ENCODE measurements around the gene PDE4D.
A peak's percentile ranks its signal among the peaks of the same experiment; 100 is the strongest.

PDE4D gene

GRCh38 chr5:59741599-59741998 is 151.9 kb downstream of the PDE4D start:
- DNase-seq (ENCODE audit: low spot score): no peak

GRCh38 chr5:59738024-59738423 is 155.5 kb downstream of the PDE4D start:
- DNase-seq (ENCODE audit: low spot score): no peak

DNA sequence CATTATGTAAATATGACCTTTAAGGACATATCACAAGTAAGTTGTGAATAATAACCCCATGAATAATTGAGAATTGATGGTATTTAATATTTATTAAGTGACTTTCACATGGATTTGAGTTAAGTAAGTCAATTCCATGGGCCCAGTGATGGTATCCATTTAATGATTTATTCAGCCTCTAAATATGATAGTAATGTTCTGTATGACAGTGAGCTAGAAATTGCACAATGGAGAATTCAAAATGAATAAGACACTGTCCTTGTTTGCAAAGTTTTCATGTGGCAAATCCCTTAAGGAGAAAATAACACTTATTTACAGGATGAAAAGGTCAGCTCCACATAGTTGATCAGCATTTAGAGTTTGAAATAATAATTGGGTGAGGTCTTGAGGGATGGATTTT is 160.7 kb downstream of the PDE4D start:
- DNase-seq (ENCODE audit: low spot score): no peak

DNA sequence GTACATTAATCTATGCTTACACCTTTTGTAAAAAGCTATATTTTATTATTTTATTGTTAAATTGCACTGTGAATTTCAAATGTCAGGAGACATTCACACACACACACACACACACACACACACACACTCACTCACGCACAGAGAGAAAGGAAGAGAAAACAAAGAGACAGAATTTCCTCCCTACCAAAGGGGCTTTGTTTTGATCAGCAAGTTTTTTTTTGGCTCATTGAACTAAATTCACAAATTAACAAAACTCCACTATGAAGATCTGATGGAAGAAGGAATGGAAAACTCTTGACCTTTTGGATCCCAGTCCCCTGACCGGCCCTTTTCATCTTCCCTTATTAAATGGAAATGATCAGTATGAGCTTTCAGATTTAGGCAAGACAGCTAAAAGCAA is 161.2 kb downstream of the PDE4D start:
- no peak for DNase-seq (ENCODE audit: low spot score)

- no peak for DNase-seq (ENCODE audit: low spot score)
Measured at GRCh38 chr5:59731809-59732208, 161.7 kb downstream of the PDE4D start.

- DNase-seq (ENCODE audit: low spot score): no peak
Measured at GRCh38 chr5:59729820-59730219, 163.7 kb downstream of the PDE4D start.

GRCh38 chr5:59729357-59729756 is 164.2 kb downstream of the PDE4D start:
- no peak for DNase-seq (ENCODE audit: low spot score)

- DNase-seq (ENCODE audit: low spot score): no peak
Measured at GRCh38 chr5:59728356-59728755, 165.2 kb downstream of the PDE4D start.

GRCh38 chr5:59727186-59727585 is 166.3 kb downstream of the PDE4D start:
- no peak for DNase-seq (ENCODE audit: low spot score)

DNA sequence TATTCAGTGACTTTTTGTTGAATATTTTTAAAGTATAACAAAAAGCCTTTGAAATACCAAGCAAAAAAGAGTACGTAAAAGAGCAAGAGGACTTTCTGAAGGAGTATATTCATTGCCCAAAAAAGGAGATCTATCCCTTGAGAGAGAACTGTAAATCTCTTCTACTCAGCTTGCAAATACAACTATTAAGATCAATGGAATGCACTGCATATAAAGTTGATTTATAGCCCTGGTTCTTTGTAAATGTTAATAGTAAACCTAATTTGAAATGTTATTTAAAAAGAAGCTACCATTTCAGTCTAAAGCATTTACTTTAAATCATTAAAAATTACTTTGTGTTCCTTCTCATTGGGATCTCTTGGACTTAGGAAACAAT is 168.1 kb downstream of the PDE4D start:
- DNase-seq (ENCODE audit: low spot score): no peak

- DNase-seq (ENCODE audit: low spot score): peak; percentile 28
Measured at GRCh38 chr5:59724482-59725391, 168.8 kb downstream of the PDE4D start.

DNA sequence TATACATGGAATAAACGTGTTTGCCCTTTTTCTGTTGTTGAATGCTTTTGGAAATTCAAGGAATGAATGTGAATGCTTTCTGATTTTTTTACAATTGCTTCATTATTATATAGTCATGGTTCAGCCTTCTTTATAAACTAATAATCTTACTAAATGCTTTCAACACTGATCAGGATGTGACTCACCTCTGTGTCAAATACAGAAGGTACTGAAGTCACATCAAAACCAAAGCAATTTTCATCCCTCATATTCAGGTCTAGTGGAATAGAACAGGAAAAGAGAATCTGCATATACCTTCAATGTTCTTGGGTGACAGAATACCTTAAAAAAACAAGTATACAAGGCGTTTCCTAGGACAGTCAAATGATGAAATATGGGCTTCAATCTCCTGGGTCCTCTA is 170.7 kb downstream of the PDE4D start:
- no peak for DNase-seq (ENCODE audit: low spot score)

DNA sequence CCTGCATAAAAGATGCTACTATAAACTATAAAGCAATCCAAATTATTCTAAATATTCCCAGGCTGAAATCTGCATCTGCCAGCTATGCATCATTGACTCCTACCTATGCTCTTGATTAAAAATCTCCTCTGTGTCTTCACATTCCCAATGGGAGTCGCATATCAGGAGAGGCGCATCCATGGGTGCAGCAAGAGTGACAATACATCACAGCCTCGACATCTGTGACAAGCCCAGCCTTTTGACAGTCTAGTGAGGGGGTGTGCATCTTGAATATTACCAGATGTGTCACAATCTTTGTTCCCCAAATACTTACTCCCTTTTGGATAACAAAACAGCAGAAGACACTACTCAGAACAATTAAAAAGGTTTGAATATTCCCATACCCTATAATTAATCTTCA is 171.8 kb downstream of the PDE4D start:
- no peak for DNase-seq (ENCODE audit: low spot score)

DNA sequence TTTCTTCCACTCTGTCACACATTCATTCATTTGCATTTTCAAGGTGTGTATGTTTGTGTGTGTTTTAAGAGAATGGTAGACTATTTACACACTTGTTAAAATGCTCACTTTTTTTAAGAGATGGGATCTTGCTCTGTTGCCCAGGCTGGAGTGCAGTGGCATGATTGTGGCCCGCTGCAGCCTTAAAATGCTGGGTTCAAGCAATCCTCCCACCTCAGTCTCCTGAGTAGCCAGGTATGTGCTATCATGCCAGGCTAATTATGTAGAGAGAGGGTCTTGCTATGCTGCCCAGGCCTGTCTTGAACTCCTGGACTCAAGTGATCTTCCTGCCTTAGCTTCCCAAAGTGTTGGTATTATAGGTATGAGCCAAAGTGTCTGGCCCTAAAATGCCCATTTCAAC is 173.5 kb downstream of the PDE4D start:
- DNase-seq (ENCODE audit: low spot score): no peak

DNA sequence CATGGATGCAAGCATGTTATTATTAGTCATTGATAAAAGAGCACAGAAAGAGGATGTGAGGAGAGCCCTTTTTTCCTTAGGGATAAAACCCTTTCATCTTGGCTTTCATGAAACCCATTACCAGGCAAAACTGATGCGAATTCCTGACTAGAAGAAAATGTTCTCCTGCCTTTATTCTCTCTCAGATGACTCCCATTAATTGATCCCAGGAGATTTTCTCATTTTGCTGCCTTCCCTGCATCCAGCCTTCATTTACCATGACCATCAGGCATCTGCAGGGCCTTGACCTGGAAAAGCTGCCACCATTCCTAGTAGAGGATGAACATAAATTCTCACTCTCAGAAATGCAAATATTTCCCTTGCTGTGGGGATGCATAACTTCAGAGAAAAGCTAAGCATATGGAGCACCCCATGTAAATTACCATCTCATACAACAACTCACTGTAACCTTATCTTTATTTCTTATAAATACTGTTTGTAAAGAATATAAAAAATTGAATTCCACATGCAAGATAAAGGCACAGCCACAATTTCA is 176.5 kb downstream of the PDE4D start:
- DNase-seq (ENCODE audit: low spot score): no peak

- no peak for DNase-seq (ENCODE audit: low spot score)
Measured at GRCh38 chr5:59716029-59716428, 177.5 kb downstream of the PDE4D start.

GRCh38 chr5:59715228-59715627 is 178.3 kb downstream of the PDE4D start:
- DNase-seq (ENCODE audit: low spot score): no peak

DNA sequence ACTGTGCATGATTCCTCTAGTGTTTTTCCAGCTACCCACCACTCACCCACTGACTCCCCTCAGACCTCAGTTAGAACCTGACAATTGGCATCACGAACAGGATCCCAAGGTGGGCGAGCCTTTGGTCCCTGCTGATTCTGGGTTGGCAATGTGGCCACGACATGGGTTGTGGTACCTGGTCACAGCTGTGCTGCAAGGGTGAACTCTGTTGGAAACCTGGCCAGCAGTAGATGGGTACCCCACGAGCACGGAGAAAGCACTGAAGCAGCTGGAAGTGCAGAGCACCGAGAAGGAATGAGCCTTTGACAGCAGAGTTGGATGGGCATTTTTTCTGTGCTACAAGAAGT is 180.1 kb downstream of the PDE4D start:
- DNase-seq (ENCODE audit: low spot score): no peak

DNA sequence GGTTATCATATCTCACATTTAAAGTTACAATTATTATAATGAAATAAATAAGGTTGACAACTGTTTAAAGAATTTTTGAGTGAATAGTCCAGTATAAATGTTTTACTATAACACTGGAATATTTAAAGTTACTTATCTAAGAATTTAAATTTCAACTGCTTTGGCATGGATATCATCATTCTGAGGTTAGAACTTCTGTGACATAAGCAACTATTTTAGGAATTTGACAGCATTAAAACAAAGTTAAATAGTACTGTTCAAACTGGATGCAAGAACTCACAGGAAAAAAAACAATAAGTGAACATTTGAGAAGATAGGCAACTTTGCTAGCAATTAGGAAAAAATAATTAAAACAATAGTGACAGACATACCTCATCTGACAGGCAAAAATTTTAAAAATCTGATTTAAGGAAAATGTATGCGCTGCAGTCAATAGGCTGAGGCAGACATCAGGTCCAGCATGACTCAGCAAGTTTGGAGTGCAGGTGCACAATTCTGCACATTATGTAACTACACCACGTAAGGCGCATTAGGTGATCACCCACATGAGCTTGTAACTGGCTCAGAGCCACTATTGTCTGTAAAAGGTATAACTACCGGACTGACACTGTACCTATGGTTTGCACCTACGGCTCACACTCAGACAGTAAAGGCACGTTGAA is 180.6 kb downstream of the PDE4D start:
- no peak for DNase-seq (ENCODE audit: low spot score)

DNA sequence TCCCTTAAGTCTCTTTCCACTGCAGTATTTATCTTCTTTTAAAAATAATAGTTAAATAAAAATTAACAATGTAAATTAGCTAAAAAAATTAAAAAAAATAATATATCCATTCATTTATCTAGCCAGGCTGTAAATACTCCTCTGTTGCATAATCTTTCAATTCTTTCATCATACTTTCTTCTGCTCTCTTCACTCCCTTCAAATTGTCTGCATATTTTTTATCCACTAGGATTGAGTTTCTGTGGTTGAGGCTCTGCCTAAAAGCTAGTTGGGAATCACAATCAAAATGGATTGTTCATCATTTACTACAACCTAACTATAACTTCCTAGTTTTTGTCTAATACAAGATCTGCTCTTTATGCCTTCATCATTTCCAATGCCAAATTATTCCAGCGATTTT is 182.2 kb downstream of the PDE4D start:
- no peak for DNase-seq (ENCODE audit: low spot score)

DNA sequence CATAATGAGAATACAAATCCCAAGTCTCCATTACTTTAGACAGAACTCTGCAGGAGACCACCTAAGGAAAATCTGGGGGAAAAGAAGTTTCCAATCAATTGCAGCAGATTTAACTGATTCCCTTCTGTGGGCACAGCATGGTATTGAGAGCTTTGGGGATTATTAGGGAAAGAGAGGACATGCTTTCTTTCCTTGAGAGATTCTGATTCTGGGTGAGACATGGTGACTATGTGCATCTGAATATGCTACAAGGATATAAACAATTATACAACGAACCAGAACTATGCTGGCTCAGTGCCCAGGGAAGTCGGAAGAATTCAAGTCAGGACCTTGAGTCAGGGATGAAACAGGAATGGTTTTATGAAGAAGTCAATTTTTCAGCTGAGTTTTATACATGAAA is 183.7 kb downstream of the PDE4D start:
- no peak for DNase-seq (ENCODE audit: low spot score)

GRCh38 chr5:59709346-59709821 is 184.1 kb downstream of the PDE4D start:
- no peak for DNase-seq (ENCODE audit: low spot score)

DNA sequence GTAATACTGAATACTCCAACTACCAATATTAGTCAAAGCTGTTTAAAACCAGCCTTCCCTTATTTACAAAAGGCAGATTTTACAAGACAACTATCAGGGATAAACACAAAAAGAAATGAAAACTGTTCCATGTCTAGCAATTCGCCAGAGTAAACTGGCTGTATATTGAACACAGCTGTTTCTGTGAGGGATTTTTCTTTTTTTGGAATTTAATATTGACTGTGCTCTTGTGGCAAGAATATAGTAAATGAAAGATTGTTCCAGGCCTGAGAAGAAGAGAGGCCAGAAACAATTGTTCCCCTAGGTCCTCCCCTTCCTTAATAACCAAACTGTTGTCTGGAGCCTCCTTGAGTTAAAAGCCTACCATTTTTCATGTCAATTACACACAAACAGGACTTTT is 188.6 kb downstream of the PDE4D start:
- no peak for DNase-seq (ENCODE audit: low spot score)
